Stimulated activated CD4-positive, alpha-beta T cell treated with anti-CD3 and anti-CD28 coated beads, Interleukin-12 subunit alpha, Interleukin-12 subunit beta, amount 100 ng/mL, for 48 hours (primary cell): ENCODE results near the gene FNDC3B.

ENCODE experiments used
- DNase-seq, 3 donors: peaks; one replicate each; pipeline ENCODE4 v3.0.0-alpha.2; 2020; ENCODE audit warnings: low read depth in 2 of 3, low spot score in 1 of 3

Gene FNDC3B

DNA sequence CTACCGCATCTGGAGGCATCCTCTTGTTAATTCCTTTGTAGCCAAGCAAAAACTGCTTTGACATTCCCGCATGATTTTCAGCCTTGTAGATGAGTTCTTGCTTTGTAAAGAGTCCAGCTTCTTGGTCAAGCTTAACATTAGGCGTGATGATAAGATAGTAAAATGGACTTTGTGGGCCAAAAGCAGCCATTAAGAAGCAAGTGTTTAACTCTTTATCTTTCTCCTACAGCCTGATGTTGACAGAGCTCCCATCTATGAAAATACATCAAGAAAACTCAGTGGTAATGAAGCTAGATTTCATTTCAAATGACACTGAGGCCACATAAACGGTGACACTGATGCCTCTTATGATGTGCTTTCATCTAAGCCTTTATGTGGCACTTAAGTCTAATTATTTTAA is 33.2 kb downstream of the FNDC3B start:
- DNase-seq = no peak

GRCh38 chr3:172073262-172073915 is 34.0 kb downstream of the FNDC3B start:
- no peak for DNase-seq

DNA sequence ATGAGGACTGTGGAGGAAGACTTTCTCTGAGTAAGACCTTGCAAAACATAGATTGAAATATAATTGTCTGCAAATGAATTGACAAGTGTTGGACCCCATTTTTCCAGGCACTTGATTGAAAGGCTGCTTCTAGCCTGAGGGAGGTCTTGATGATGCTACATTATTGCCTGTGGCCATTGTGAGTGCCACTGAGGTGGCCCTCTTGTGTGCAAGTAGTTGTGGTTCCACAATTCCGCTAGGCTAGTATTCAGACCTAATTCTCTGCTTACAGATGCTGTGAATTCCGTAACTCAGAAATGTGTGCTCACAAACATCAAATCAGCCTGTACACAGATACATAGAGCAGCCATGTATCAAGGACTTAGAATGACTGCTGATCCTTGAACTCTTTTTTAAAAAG is 34.7 kb downstream of the FNDC3B start:
- DNase-seq = no peak

GRCh38 chr3:172074586-172074985 is 35.2 kb downstream of the FNDC3B start:
- DNase-seq = no peak

- DNase-seq = no peak
These were observed 36.8 kb downstream of the FNDC3B start for GRCh38 chr3:172076212-172076611.

DNA sequence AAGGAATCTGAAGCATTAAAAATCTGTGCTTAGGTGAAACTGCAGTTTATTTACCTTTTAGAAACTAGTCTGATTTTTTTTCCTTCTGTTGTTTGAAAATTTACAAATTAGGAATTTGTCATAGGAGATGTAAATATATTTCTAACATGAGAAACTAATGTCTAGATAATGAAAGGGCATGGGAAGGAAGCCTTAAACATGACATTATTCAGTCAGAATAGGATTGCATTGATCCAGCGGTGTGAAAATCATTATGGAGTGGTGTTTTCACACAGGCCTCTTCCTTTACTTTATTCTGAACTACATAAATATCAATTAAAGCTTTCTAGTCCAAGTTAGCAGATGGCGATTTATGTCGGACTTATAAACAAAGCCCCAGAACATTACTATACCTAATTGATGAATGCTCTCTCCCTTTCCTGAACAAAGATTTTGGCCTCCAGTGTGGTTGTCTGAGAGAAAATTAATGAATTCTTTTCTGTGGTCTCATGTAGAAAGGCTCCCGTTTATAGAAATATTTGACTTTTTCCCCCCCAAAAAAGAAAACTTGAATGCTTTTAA is 37.9 kb downstream of the FNDC3B start:
- DNase-seq = no peak

DNA sequence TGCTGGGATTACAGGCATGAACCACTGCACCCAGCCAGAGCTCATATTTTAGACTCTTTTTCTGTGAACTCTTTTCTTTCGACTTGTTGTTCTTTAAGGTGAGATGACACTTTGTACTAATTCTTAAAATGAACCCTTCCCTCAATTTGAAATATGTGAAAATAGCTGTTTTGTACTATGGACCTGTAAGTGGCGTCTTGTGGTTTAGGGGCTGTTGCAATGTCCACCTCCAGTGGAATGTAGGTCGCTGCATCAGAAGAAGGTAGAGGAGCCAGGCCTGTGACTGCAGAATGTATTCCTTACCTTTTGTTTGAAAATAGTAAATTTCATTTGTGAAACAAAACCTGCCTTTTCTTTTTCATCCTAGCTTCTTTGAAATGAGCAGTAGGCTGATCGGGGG is 38.9 kb downstream of the FNDC3B start:
- DNase-seq = no peak

- DNase-seq = no peak
These were observed 39.3 kb downstream of the FNDC3B start for GRCh38 chr3:172078721-172079120.

- no peak for DNase-seq
These were observed 40.1 kb downstream of the FNDC3B start for GRCh38 chr3:172079326-172079976.

GRCh38 chr3:172080503-172080902 is 41.1 kb downstream of the FNDC3B start:
- DNase-seq = no peak

DNA sequence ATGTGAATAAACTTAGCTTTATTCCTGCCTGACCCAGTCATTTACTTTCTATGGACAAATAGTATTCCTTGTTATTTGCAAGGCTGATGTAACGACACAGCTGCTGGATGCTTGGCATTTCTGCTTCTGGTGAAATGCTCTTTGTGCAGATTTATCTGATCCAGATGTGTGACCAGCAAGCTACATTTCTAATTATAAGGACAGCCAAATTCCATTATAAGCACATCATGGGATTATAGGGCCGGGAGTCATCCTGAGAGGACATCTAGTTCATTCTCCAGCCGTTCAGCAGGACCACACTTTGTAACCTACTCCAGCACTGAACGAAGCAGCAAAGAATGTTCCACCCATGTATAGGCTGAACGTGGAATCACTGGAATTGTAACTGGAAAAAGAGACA is 42.9 kb downstream of the FNDC3B start:
- DNase-seq = no peak

DNA sequence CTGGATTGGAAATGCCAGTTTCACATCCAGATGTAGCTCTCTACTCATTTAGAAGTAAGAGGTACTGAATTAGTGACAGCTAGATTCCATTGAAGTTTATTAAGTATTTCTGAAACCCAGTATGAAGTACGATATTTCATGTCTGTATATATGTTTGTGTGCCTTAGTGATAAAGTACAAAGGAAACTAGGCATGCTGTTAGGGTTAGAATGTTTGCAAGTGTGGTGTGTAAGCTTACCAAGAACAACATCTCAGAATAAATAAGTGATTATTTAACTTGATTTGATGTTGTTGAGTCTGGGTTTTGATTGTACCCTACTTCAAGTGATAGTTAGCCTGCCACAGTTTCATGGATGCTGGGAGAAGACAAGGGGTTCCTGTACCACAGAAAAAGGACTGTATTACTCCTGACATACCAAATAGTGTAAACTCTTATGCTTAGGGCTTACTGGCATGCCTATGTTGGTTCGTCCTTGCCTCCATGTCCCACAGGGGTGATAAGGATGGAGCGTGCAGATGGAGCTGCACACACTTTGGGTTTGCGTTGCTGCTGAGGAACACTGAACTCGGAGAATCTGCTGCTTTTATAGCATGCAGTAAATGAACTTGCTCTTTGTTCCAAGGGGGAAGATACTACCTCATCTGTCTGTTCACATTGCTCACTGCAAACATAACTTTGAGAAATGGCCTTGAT is 43.6 kb downstream of the FNDC3B start:
- no peak for DNase-seq

DNA sequence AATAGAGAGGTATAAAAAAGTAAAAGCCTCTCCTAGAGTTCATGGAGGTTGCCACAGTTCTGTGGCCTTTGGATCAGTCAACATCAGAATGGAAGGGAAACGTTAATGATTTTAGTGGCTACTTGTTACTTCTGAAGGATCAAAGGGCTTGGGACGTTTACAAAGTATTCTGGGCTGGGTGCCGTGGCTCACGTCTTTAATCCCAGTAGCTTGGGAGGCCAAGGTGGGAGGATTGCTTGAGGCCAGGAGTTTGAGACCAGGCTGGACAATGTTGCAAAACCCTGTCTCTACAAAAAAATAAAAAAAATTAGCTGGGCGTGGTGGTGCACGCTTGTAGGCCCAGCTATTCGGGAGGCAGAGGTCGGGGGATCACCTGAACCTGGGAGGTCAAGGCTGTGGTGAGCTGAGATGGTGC is 44.6 kb downstream of the FNDC3B start:
- DNase-seq = no peak

DNA sequence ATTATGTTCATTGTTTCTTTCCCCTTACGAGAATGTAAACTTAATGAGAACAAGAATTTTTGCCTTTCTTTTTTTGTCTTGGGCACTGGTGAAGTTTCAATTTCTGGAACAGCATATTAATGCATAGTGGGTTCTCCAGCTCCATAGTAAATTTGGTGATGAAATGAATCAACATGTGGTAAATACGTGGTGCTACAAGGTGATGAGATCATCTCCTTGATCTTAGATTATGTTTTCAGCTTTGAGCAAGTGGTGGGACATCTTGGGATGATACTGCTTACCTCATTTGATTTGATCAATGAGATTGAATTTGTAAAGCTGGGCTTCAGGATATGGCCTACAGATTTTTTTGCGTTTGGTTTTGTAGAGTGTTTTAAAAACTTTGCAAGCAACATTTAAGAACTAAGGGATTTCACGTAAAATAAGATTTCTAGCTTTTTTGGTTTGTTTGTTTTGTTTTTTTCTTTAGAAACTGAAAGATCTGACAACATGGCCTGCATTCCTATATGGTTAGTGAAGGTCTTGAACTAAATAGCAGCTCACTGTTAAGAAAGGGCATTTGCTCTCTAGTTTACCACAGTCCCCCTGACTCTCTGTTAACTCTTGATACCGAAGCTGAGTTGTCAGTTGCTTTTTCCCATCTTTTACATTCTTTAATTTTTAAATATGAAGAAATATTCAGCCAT is 45.6 kb downstream of the FNDC3B start:
- no peak for DNase-seq

DNA sequence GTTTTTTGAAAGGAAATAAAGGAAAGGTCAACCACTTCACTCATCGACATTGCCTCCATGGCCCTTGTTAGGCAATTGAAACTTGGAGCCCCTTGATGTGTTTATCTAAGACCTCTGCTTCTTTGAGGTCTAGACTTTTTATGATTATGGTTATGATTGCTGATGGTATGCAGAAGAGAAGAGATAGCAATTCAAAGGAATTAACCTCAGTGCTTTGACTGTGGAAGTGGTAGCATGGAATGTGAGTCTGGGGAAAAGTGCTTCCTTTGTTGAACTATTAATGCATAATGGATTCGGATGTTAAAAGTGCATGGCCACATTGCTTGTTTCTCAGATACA is 46.1 kb downstream of the FNDC3B start:
- no peak for DNase-seq

GRCh38 chr3:172086071-172086470 is 46.7 kb downstream of the FNDC3B start:
- DNase-seq = no peak

DNA sequence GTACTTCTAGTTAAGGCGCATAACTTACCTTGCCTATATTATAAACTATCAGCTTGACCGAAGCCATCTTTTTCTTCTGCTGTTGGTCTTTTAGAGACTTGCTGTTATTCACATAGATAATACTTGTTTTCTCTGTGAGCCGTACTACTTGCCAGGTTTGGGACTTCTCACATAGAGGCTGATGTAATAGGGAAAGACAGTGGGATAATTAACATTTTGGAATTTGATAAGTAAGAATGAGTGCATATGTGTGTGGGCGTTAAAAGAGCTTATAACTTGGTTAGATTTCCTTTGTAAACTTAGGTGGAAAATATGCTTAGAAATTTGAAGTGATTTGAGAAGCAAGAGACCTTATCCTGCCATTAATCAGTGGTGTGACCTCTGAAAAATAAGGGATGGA is 47.8 kb downstream of the FNDC3B start:
- DNase-seq = no peak

DNA sequence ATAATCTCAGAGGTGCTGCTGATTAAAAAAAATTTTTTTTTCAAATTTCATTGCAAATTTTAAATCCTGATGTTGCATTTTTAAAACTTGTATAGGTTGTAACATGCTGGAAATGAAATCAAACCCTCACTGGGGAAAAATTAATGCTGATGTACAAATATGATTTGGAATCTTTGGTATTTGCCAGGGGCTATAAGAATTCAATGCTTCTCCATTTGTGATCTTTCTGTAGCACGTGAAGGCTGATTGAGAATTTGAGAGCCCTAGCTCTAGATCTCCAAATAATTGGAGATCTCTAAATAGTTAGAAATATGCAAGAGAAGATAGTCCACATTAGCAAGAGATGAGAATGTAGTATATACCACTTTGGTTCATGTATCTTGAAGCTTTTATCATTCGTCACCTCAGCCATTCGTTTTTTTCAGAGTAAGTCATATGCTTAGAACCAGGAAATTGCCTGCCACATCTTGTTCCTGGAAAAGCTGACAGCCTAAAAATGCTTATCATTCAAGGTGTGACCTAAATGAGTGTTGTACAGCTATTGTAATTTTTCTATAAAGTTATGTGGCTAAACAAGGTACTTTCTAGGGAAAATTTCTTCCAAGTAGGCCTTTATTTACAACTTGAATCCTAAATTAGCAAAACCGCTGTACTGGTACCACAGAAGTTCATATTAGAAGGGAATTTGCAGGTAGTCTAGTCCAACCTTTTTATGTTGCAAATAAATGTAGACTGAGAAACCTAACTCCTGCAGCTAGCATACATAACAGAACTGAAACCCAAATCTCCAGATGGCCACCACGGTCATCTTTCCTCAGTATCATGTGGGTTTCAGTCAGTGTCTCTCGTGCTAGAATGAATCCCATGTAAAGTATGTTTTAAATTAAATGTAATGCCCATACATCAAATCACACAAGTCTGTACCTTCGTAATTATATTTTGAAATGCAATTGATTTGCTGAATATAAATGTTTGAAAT is 48.5 kb downstream of the FNDC3B start:
- no peak for DNase-seq

DNA sequence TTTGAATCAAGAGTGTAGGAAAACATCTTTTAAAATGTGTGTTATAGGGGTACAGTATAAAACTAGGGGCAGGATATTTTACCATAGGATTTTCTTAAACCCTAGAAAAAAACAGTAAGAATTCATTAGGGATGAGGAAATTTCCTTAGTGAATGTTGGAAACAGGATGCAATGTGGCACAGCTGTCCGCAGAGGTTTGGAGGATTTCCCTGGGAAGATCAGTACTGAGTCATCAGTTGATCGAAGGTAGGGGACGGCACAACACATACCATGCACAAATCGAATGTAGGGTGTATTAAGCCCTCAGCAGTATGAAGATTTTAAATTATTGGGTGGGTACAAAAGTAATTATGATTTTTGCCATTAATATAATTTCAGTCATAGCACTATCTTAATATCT is 49.9 kb downstream of the FNDC3B start:
- no peak for DNase-seq

DNA sequence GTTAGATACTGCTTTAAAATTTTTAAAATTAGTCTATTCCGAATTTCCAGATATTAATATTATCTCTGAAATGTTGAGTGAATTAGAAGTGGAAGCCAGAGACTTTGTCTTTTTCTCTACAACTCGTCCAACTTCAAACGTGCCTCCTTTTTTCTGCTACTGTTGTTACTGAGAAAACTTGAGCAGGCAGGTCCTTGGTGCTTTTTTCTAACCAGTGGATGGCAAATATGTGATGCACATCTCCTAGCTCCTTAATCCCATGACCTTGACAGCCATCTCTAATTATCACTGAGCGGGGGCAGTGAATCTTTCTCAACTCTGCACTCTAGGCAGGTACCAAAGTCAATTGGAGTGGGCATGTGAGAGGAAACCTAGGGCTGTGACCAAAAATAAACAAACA is 50.7 kb downstream of the FNDC3B start:
- DNase-seq = no peak

GRCh38 chr3:172092658-172093057 is 53.3 kb downstream of the FNDC3B start:
- DNase-seq = no peak
